H9 (cell line): ENCODE measurements around the gene GYS1. TPM values are rescaled to one million over a fixed set of nuclear protein-coding genes. Genes with fewer than 3 reads are reported as not detected.
A peak's percentile ranks its signal among the peaks of the same experiment; 100 is the strongest.

Experiments used
- DNase-seq: peaks from one replicate; pipeline ENCODE4 v3.0.0-alpha.2; 2017
- H2AFZ ChIP-seq: one replicate; pipeline ENCODE4 v1.6.1; 2013; ENCODE audit warnings: mild to moderate bottlenecking, low read length, control low read depth, moderate library complexity
- H2AK5ac ChIP-seq: 2 replicates; pipeline ENCODE4 v1.6.1; 2013; ENCODE audit warnings: low read length, control low read depth, mixed read lengths; ENCODE audit not compliant: insufficient read length
- H2BK120ac ChIP-seq: one replicate; pipeline ENCODE4 v1.6.1; 2013; ENCODE audit warnings: low read depth, mild to moderate bottlenecking, low read length, control low read depth, inconsistent platforms; ENCODE audit not compliant: poor library complexity, severe bottlenecking
- H2BK12ac ChIP-seq: 2 replicates; pipeline ENCODE4 v1.6.1; 2013; ENCODE audit warnings: low read length, control low read depth, mixed read lengths, low read depth; ENCODE audit not compliant: insufficient read length
- H2BK15ac ChIP-seq: 2 replicates; pipeline ENCODE4 v1.6.1; 2013; ENCODE audit warnings: low read depth, low read length, control low read depth
- H2BK20ac ChIP-seq: one replicate; pipeline ENCODE4 v1.6.1; 2013; ENCODE audit warnings: low read depth, mild to moderate bottlenecking, low read length, control low read depth, inconsistent platforms; ENCODE audit not compliant: poor library complexity, severe bottlenecking
- H2BK5ac ChIP-seq: 2 replicates; pipeline ENCODE4 v1.6.1; 2013; ENCODE audit warnings: low read length, control low read depth, mixed read lengths; ENCODE audit not compliant: insufficient read length
- H3K14ac ChIP-seq: 2 replicates; pipeline ENCODE4 v1.6.1; 2013; ENCODE audit warnings: low read length, control low read depth; ENCODE audit not compliant: insufficient read depth
- H3K18ac ChIP-seq: 2 replicates; pipeline ENCODE4 v1.6.1; 2013; ENCODE audit warnings: low read depth, mild to moderate bottlenecking, mixed read lengths, low read length, control low read depth; ENCODE audit not compliant: insufficient read length
- H3K23ac ChIP-seq: 2 replicates; pipeline ENCODE4 v1.6.1; 2013; ENCODE audit warnings: low read length, control low read depth, mixed read lengths, low read depth; ENCODE audit not compliant: insufficient read length
- H3K23me2 ChIP-seq: 2 replicates; pipeline ENCODE4 v1.6.1; 2013; ENCODE audit warnings: low read depth, mild to moderate bottlenecking, mixed read lengths, low read length, control low read depth; ENCODE audit not compliant: insufficient read length, poor library complexity, severe bottlenecking
- H3K27ac ChIP-seq: 2 replicates; pipeline ENCODE4 v1.5.1; 2013; ENCODE audit warnings: low read length, control low read depth, mixed read lengths, low read depth; ENCODE audit not compliant: insufficient read length
- H3K27me3 ChIP-seq: 2 replicates; pipeline ENCODE4 v1.6.1; 2013; ENCODE audit warnings: low read length, control low read depth, inconsistent platforms; ENCODE audit not compliant: insufficient read depth
- H3K4ac ChIP-seq: 2 replicates; pipeline ENCODE4 v1.6.1; 2013; ENCODE audit warnings: low read depth, mild to moderate bottlenecking, control low read depth, inconsistent platforms, low read length, moderate library complexity
- H3K4me1 ChIP-seq: 2 replicates; pipeline ENCODE4 v1.6.1; 2013; ENCODE audit warnings: low read length, control low read depth, inconsistent platforms; ENCODE audit not compliant: insufficient read depth
- H3K4me2 ChIP-seq: 2 replicates; pipeline ENCODE4 v1.6.1; 2013; ENCODE audit warnings: low read length, control low read depth, mixed read lengths; ENCODE audit not compliant: insufficient read length, insufficient read depth
- H3K56ac ChIP-seq: 2 replicates; pipeline ENCODE4 v1.6.1; 2013; ENCODE audit warnings: low read depth, mild to moderate bottlenecking, mixed read lengths, low read length, control low read depth; ENCODE audit not compliant: insufficient read length
- H3K79me1 ChIP-seq: 2 replicates; pipeline ENCODE4 v1.6.1; 2013; ENCODE audit warnings: low read depth, mild to moderate bottlenecking, moderate library complexity, low read length, control low read depth, inconsistent platforms; ENCODE audit not compliant: insufficient read depth, poor library complexity, severe bottlenecking
- H3K79me2 ChIP-seq: 2 replicates; pipeline ENCODE4 v1.6.1; 2013; ENCODE audit warnings: low read length, control low read depth, inconsistent platforms; ENCODE audit not compliant: insufficient read depth
- H3K9ac ChIP-seq: 2 replicates; pipeline ENCODE4 v1.6.1; 2013; ENCODE audit warnings: low read length, control low read depth, mixed read lengths; ENCODE audit not compliant: insufficient read length; ENCODE audit errors: extremely low read depth
- H3K9me3 ChIP-seq: one replicate; pipeline ENCODE4 v1.6.1; 2013; ENCODE audit warnings: low read depth, low read length, inconsistent platforms; ENCODE audit not compliant: control insufficient read depth
- H3T11ph ChIP-seq: one replicate; pipeline ENCODE4 v1.6.1; 2013; ENCODE audit warnings: mild to moderate bottlenecking, low read length, control low read depth, inconsistent platforms
- H4K20me1 ChIP-seq: one replicate; pipeline ENCODE4 v1.6.1; 2013; ENCODE audit not compliant: control insufficient read depth, insufficient read length, insufficient read depth
- H4K5ac ChIP-seq: 2 replicates; pipeline ENCODE4 v1.6.1; 2013; ENCODE audit warnings: low read depth, mild to moderate bottlenecking, mixed read lengths, low read length, control low read depth; ENCODE audit not compliant: insufficient read length
- H4K8ac ChIP-seq: replicated peaks from 2 replicates; pipeline ENCODE4 v1.6.1; 2013; ENCODE audit warnings: low read length, control low read depth, mixed read lengths, low read depth; ENCODE audit not compliant: insufficient read length
- H4K91ac ChIP-seq: 2 replicates; pipeline ENCODE4 v1.6.1; 2013; ENCODE audit warnings: low read depth, mild to moderate bottlenecking, moderate library complexity, mixed read lengths, low read length, control low read depth; ENCODE audit not compliant: insufficient read length
- H3K27ac Mint-ChIP-seq, 3 experiments: 2 replicates in 2 of 3; 3 replicates in 1 of 3; pipeline ENCODE4 v1.8.0; 2020 to 2021; ENCODE audit warnings: mixed read lengths in 3 of 3, mild to moderate bottlenecking in 1 of 3, moderate library complexity in 1 of 3
- H3K27me3 Mint-ChIP-seq: 2 replicates; pipeline ENCODE4 v1.8.0; 2021; ENCODE audit warnings: low read depth, mild to moderate bottlenecking, moderate library complexity, mixed read lengths
- H3K36me3 Mint-ChIP-seq, 3 experiments: 2 replicates in 2 of 3; 3 replicates in 1 of 3; pipeline ENCODE4 v1.8.0; 2020 to 2021; ENCODE audit warnings: low read depth in 3 of 3, mixed read lengths in 3 of 3; ENCODE audit not compliant: insufficient read depth in 1 of 3
- H3K4me1 Mint-ChIP-seq, 2 experiments: 2 replicates each; pipeline ENCODE4 v1.8.0; 2020; ENCODE audit warnings: mixed read lengths in 2 of 2
- H3K4me3 Mint-ChIP-seq, 2 experiments: 2 replicates in 1 of 2; 3 replicates in 1 of 2; pipeline ENCODE4 v1.8.0; 2020 to 2021; ENCODE audit warnings: mild to moderate bottlenecking in 2 of 2, mixed read lengths in 2 of 2, moderate library complexity in 1 of 2
- H3K9me3 Mint-ChIP-seq, 2 experiments: 2 replicates in 1 of 2; 3 replicates in 1 of 2; pipeline ENCODE4 v1.8.0; 2020; ENCODE audit warnings: mild to moderate bottlenecking in 2 of 2, mixed read lengths in 2 of 2, moderate library complexity in 1 of 2
- WGBS: extraction: QIAGEN DNeasy Blood & Tissue Kit; methylation state at CpG from one replicate; pipeline ENCODE4 v1.1.7; 2013; ENCODE audit warnings: missing lambda C conversion rate, low lambda C conversion rate, mixed read lengths; ENCODE audit not compliant: insufficient read length; ENCODE audit errors: extremely low coverage; 5-methylcytosine and 5-hydroxymethylcytosine counted together
- total RNA-seq: library from RNA; stranded (reverse); gene quantifications from 2 replicates; pipeline ENCODE4 v1.2.1, GENCODE V29; 2021
- TF ChIP-seq, protein P1 (sequence below): fragments of 200-600 bp; sonication (generic); conservative IDR thresholded peaks from 3 replicates; pipeline ENCODE4 v1.8.0; 2021; ENCODE audit warnings: antibody characterized with exemption, mild to moderate bottlenecking

Gene GYS1
- total RNA-seq, 1 experiment from 2014 or later = 44.3 TPM

DNA sequence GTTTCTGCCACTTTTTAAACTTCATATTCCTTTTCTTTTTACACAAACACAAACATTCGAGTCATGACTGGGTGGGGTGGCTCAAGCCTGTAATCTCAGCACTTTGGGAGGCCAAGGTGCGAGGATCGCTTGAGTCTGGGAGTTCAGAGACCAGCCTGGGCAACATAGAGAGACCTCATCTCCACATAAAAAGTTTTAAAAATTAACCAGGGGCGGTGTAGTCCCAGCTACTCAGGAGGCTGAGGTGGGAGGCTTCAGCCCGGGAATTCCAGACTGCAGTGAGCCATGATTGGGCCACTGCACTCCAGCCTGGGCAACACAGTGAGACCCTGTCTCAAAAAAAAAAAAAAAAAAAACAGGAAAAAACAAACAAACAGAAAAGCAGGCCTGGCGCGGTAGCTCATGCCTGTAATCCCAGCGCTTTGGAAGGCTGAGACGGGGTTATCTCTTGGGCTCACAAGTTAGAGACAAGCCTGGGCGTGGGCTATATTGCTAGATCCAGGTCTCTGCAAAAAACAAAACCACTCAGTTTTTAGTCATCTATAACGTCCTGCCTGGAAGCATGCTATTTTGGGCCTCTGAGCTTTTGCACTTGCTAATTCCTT, 39.0 kb downstream of the GYS1 start:
- peaks cover 17 to 37% (median 36%) of the 10 kb centered on the region in 3 experiments; a peak in 6 of 7 replicates for H3K36me3 Mint-ChIP-seq
- TF ChIP-seq, protein P1, sequence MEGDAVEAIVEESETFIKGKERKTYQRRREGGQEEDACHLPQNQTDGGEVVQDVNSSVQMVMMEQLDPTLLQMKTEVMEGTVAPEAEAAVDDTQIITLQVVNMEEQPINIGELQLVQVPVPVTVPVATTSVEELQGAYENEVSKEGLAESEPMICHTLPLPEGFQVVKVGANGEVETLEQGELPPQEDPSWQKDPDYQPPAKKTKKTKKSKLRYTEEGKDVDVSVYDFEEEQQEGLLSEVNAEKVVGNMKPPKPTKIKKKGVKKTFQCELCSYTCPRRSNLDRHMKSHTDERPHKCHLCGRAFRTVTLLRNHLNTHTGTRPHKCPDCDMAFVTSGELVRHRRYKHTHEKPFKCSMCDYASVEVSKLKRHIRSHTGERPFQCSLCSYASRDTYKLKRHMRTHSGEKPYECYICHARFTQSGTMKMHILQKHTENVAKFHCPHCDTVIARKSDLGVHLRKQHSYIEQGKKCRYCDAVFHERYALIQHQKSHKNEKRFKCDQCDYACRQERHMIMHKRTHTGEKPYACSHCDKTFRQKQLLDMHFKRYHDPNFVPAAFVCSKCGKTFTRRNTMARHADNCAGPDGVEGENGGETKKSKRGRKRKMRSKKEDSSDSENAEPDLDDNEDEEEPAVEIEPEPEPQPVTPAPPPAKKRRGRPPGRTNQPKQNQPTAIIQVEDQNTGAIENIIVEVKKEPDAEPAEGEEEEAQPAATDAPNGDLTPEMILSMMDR = no peak
- Histone ChIP-seq H2BK12ac (no peak overlapping the region), H3K27me3 (no peaks in the 10 kb centered on the region), H3K9me3 (no peaks in the 10 kb centered on the region), H3K4me1 (no peaks in the 10 kb centered on the region), H4K20me1 (no peaks in the 10 kb centered on the region), H2AK5ac (no peak overlapping the region), H3K23me2 (peaks cover 8% of the 10 kb centered on the region), H4K8ac (no peak overlapping the region), H3K56ac (no peak overlapping the region), H3T11ph (no peak overlapping the region), H3K9ac (peak overlapping the region; percentile 36), H3K4ac (no peak overlapping the region), H2BK20ac (no peak overlapping the region), H4K91ac (no peak overlapping the region), H2AFZ (peak overlapping the region; percentile 2), H2BK5ac (no peak overlapping the region), H3K18ac (no peak overlapping the region), H2BK15ac (no peak overlapping the region), H3K79me1 (peaks cover 4% of the 10 kb centered on the region), H3K27ac (no peak overlapping the region), H3K79me2 (no peaks in the 10 kb centered on the region), H3K14ac (no peak overlapping the region), H2BK120ac (no peak overlapping the region), H4K5ac (no peak overlapping the region), H3K4me2 (peak overlapping the region; percentile 42), H3K23ac (no peak overlapping the region)
- H3K4me3 Mint-ChIP-seq = peak overlapping the region; percentile 79 to 81
- DNase-seq = no peak
- H3K27ac Mint-ChIP-seq = peak overlapping the region; percentile 76 to 93 (median 90); a peak in 6 of 7 replicates
- H3K27me3 Mint-ChIP-seq = peaks cover 10% of the 10 kb centered on the region
- WGBS = no CpG with 5 or more reads among the region's 11 CpGs
- peaks cover 14 to 15% of the 10 kb centered on the region in 2 experiments for H3K4me1 Mint-ChIP-seq
- H3K9me3 Mint-ChIP-seq = no peaks in the 10 kb centered on the region
